Naive thymus-derived CD8-positive, alpha-beta T cell (primary cell): ENCODE data around the gene KIF26A. TPM values are rescaled to one million over a fixed set of nuclear protein-coding genes. Genes with fewer than 3 reads are reported as not detected.
A peak's percentile ranks its signal among the peaks of the same experiment; 100 is the strongest.

Experiments used
- ATAC-seq, 2 donors: fragments of 150-1000 bp; cut with Tn5 transposase in 1 of 2; sonication (Bioruptor Pico), chemical (Tn5 transposase) in 1 of 2; 1 replicate in 1 of 2; 2 replicates in 1 of 2; pipeline ENCODE4 v1.10.0; 2021; ENCODE audit warnings: mild to moderate bottlenecking in 2 of 2, moderate library complexity in 2 of 2
- POLR2A ChIA-PET: fragments of 350-600 bp; sonication (Branson Sonifier 250); formaldehyde crosslinking; loops from one replicate; lab custom pipeline; 2021; ENCODE audit warnings: antibody characterized with exemption; lab: Charles Lee
- DNase-seq, 10 donors: peaks; one replicate each; pipeline versions ENCODE4 v3.0.0 to v3.0.0-alpha.2; 2020 to 2022
- H3K27ac Mint-ChIP-seq, 10 donors: one replicate each; pipeline ENCODE4 v1.8.0; 2020 to 2022; ENCODE audit warnings: mild to moderate bottlenecking in 10 of 10, mixed read lengths in 10 of 10, moderate library complexity in 4 of 10, inconsistent platforms in 1 of 10
- H3K27me3 Mint-ChIP-seq, 5 donors: one replicate each; pipeline ENCODE4 v1.8.0; 2021 to 2022; ENCODE audit warnings: mixed read lengths in 5 of 5
- H3K36me3 Mint-ChIP-seq, 3 donors: one replicate each; pipeline ENCODE4 v1.8.0; 2020 to 2022; ENCODE audit warnings: mixed read lengths in 3 of 3, mild to moderate bottlenecking in 2 of 3, inconsistent platforms in 1 of 3
- H3K4me1 Mint-ChIP-seq, 4 donors: one replicate each; pipeline ENCODE4 v1.8.0; 2021 to 2022; ENCODE audit warnings: mixed read lengths in 4 of 4
- H3K4me3 Mint-ChIP-seq, 10 donors: one replicate each; pipeline ENCODE4 v1.8.0; 2020 to 2022; ENCODE audit warnings: mild to moderate bottlenecking in 10 of 10, mixed read lengths in 10 of 10, moderate library complexity in 6 of 10, inconsistent platforms in 1 of 10
- H3K9me3 Mint-ChIP-seq, 9 donors: one replicate each; pipeline ENCODE4 v1.8.0; 2020 to 2022; ENCODE audit warnings: mixed read lengths in 9 of 9, mild to moderate bottlenecking in 3 of 9, inconsistent platforms in 1 of 9, moderate library complexity in 1 of 9
- polyA plus RNA-seq, 3 donors: library from polyadenylated mRNA; unstranded; fragments of 300-500 nt; fragmentation: Illumina TruSeq; gene quantifications; one replicate each; pipeline ENCODE4 v1.2.3, GENCODE V29; 2021
- total RNA-seq, 8 experiments: library from RNA in 2 of 8; stranded (reverse) in 2 of 8; gene quantifications; one replicate each; pipeline ENCODE4 v1.2.3 and lab custom pipeline; 2021 to 2026

KIF26A gene
- total and polyA plus RNA-seq, 5 experiments from 2014 or later, result 0.10 to 0.11 TPM; not detected in 3

GRCh38 chr14:104179126-104179525 lies 40.7 kb downstream of the KIF26A start:
- ATAC-seq, result no peak
- no peak overlapping the region for H3K4me3 Mint-ChIP-seq
- H3K27ac Mint-ChIP-seq, result no peak overlapping the region
- no peaks in the 10 kb centered on the region for H3K4me1 Mint-ChIP-seq
- peaks cover 0 to under 1% (median 0%) of the 10 kb centered on the region in 5 donors for H3K27me3 Mint-ChIP-seq
- no peak for DNase-seq
- H3K9me3 Mint-ChIP-seq, result no peaks in the 10 kb centered on the region
- POLR2A ChIA-PET, result no interaction called here
- no peaks in the 10 kb centered on the region for H3K36me3 Mint-ChIP-seq

DNA sequence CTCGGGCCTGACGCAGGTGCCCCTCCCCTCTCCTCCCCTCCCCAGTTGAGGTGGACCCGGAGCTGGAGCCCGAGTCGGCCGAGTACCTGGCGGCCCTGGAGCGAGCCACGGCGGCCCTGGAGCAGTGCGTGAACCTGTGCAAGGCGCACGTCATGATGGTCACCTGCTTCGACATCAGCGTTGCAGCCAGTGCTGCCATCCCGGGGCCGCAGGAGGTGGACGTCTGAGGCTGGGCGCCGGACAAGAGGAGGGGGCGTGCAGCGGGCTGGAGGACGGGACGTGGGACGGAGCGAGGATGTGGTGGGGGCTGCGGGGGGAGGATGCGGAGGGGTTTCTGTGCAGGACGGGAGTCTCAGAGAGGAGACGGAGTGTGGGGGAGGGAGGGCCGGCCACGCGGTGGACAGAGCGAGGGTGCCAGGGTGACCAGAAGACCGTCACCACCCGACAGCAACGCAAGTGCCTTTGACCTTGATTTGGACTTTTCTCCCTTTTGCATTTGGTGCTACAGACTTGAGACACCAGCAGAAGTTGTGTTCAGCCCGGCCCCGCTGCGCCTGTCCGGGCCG lies 41.3 kb downstream of the KIF26A start:
- H3K27me3 Mint-ChIP-seq, result peaks cover 0 to 4% (median 0%) of the 10 kb centered on the region in 5 donors
- H3K36me3 Mint-ChIP-seq, result no peaks in the 10 kb centered on the region
- ATAC-seq, result no peak
- H3K27ac Mint-ChIP-seq, result no peak overlapping the region
- no peak for DNase-seq
- no peaks in the 10 kb centered on the region for H3K4me1 Mint-ChIP-seq
- no peaks in the 10 kb centered on the region for H3K9me3 Mint-ChIP-seq
- no peak overlapping the region for H3K4me3 Mint-ChIP-seq
- POLR2A ChIA-PET, result no interaction called here

GRCh38 chr14:104180561-104181165 lies 42.3 kb downstream of the KIF26A start:
- peaks cover 0 to 4% (median 0%) of the 10 kb centered on the region in 5 donors for H3K27me3 Mint-ChIP-seq
- no peaks in the 10 kb centered on the region for H3K9me3 Mint-ChIP-seq
- no peaks in the 10 kb centered on the region for H3K36me3 Mint-ChIP-seq
- H3K4me1 Mint-ChIP-seq, result no peaks in the 10 kb centered on the region
- peak overlapping the region in 1 of 10 donors; percentile 23 for H3K27ac Mint-ChIP-seq
- POLR2A ChIA-PET, result no interaction called here
- DNase-seq (no peak), ATAC-seq (no peak)
- no peak overlapping the region for H3K4me3 Mint-ChIP-seq

DNA sequence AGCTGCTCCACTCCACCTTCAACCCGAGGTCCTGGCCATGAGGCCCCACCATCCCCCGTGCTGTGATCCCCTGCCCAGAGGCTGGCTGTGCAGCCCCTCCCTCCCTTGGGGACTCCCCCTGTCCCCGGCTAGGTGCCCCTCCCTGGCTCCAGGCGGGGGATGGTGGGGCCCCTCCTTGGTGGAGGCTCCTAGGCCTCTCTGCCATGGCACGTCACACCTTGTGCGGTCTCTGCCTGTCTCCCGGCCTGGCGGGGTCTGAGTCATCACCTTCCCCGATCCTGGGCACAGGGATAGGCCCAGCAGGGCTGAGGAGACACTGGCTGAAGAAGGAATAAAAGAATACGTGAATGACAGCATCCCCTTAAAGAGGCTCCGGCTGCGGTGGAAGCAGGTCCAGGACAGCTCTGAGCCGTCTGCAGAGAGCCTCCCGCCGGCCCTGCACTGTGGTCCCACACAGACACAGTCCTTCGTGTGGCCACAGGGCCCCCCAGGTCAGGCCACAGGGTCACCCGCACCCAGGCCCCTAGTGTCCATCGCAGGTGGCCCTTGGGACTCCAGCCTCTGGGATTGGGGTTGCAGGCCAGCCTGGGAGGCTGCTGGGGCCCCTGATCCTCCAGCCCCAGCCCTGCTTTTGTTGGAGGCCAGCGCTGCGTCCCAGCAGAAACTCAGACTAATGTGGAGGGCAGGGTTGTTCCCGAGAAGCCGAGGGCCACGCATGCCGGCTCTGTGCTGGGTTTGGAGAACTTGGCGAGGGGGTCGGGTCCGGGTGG lies 43.6 kb downstream of the KIF26A start:
- POLR2A ChIA-PET, result no interaction called here
- Mint-ChIP-seq H3K4me3 (no peak overlapping the region), H3K27ac (peak overlapping the region in 1 of 10 donors; percentile 56), H3K4me1 (no peaks in the 10 kb centered on the region), H3K36me3 (no peaks in the 10 kb centered on the region), H3K27me3 (peaks cover 0 to 4% (median 0%) of the 10 kb centered on the region in 5 donors), H3K9me3 (no peaks in the 10 kb centered on the region)
- ATAC-seq (no peak), DNase-seq (no peak)

GRCh38 chr14:104182857-104183425 lies 44.6 kb downstream of the KIF26A start:
- Mint-ChIP-seq H3K9me3 (no peaks in the 10 kb centered on the region), H3K36me3 (no peaks in the 10 kb centered on the region), H3K4me1 (no peaks in the 10 kb centered on the region), H3K4me3 (no peak overlapping the region), H3K27ac (no peak overlapping the region), H3K27me3 (peaks cover 0 to 4% (median 0%) of the 10 kb centered on the region in 5 donors)
- no peak for DNase-seq
- POLR2A ChIA-PET, result no interaction called here
- ATAC-seq, result no peak

- H3K27ac Mint-ChIP-seq, result no peak overlapping the region
- H3K4me1 Mint-ChIP-seq, result no peaks in the 10 kb centered on the region
- no peaks in the 10 kb centered on the region for H3K9me3 Mint-ChIP-seq
Observed at GRCh38 chr14:104183796-104184195, 45.4 kb downstream of the KIF26A start.

DNA sequence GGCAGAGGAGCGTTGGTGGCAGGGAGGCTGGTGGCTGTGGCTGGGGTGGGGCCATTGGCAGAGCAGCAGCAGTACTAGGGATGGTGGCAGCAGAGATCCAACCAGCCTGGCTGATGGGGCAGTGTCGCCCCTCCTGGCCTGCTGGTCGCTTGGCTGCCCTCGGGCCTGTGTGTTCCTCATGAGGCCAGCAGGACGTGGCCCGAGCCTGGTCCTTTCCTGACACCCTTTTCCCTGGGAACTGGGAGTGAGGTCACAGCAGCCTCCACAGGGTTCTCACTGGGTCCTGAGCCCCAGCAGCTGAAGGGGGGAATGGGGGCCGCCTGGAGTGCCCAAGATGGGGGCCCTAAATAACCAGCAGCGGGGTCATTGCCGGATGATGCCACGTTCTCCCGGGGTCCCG lies 46.1 kb downstream of the KIF26A start:
- peaks cover 0 to 4% (median 0%) of the 10 kb centered on the region in 5 donors for H3K27me3 Mint-ChIP-seq
- no peaks in the 10 kb centered on the region for H3K4me1 Mint-ChIP-seq
- H3K4me3 Mint-ChIP-seq, result no peak overlapping the region
- no peaks in the 10 kb centered on the region for H3K9me3 Mint-ChIP-seq
- DNase-seq (no peak), ATAC-seq (no peak)
- POLR2A ChIA-PET, result no interaction called here
- H3K36me3 Mint-ChIP-seq, result no peaks in the 10 kb centered on the region
- no peak overlapping the region for H3K27ac Mint-ChIP-seq

More at GRCh38 chr14:104183796-104184195, 45.4 kb downstream of the KIF26A start:
- POLR2A ChIA-PET, result no interaction called here
- no peaks in the 10 kb centered on the region for H3K36me3 Mint-ChIP-seq
- ATAC-seq, result no peak
- no peak for DNase-seq
- H3K4me3 Mint-ChIP-seq, result no peak overlapping the region
- peaks cover 0 to 4% (median 0%) of the 10 kb centered on the region in 5 donors for H3K27me3 Mint-ChIP-seq

- no peak for ATAC-seq
- Mint-ChIP-seq H3K4me1 (no peaks in the 10 kb centered on the region), H3K27me3 (peaks cover 0 to 4% (median 0%) of the 10 kb centered on the region in 5 donors), H3K27ac (no peak overlapping the region), H3K9me3 (no peaks in the 10 kb centered on the region), H3K4me3 (no peak overlapping the region), H3K36me3 (no peaks in the 10 kb centered on the region)
- DNase-seq, result no peak
- POLR2A ChIA-PET, result no interaction called here
Observed at GRCh38 chr14:104184911-104185499, 46.6 kb downstream of the KIF26A start.

GRCh38 chr14:104185916-104186495 lies 47.6 kb downstream of the KIF26A start:
- Mint-ChIP-seq H3K4me3 (no peak overlapping the region), H3K4me1 (no peaks in the 10 kb centered on the region), H3K9me3 (no peaks in the 10 kb centered on the region), H3K27me3 (peaks cover 0 to 4% (median 0%) of the 10 kb centered on the region in 5 donors), H3K36me3 (no peaks in the 10 kb centered on the region), H3K27ac (no peak overlapping the region)
- DNase-seq (no peak), ATAC-seq (no peak)
- POLR2A ChIA-PET, result no interaction called here

GRCh38 chr14:104186575-104186974 lies 48.2 kb downstream of the KIF26A start:
- ATAC-seq, result no peak
- Mint-ChIP-seq H3K27ac (no peak overlapping the region), H3K4me3 (no peak overlapping the region), H3K27me3 (peaks cover 0 to 4% (median 0%) of the 10 kb centered on the region in 5 donors), H3K36me3 (no peaks in the 10 kb centered on the region), H3K9me3 (no peaks in the 10 kb centered on the region), H3K4me1 (no peaks in the 10 kb centered on the region)
- POLR2A ChIA-PET, result no interaction called here
- no peak for DNase-seq

- POLR2A ChIA-PET, result no interaction called here
- no peaks in the 10 kb centered on the region for H3K36me3 Mint-ChIP-seq
- no peaks in the 10 kb centered on the region for H3K4me1 Mint-ChIP-seq
- DNase-seq (no peak), ATAC-seq (no peak)
- H3K4me3 Mint-ChIP-seq, result no peak overlapping the region
- H3K27ac Mint-ChIP-seq, result no peak overlapping the region
- no peaks in the 10 kb centered on the region for H3K9me3 Mint-ChIP-seq
- peaks cover 0 to 4% (median 0%) of the 10 kb centered on the region in 5 donors for H3K27me3 Mint-ChIP-seq
Observed at GRCh38 chr14:104187121-104187889, 48.9 kb downstream of the KIF26A start.
